ENCODE measurements around the gene SPATA7. TPM values are rescaled to one million over a fixed set of nuclear protein-coding genes. Genes with fewer than 3 reads are reported as not detected.

The SPATA7 gene
- total RNA-seq, 1 experiment from 2014 or later, result 11.0 TPM

GRCh38 chr14:88420187-88420586, 34.7 kb downstream of the SPATA7 start:
- DNase-seq (ENCODE audit: low read depth), result no peak

GRCh38 chr14:88421286-88421685, 35.8 kb downstream of the SPATA7 start:
- DNase-seq (ENCODE audit: low read depth), result no peak

- no peak for DNase-seq (ENCODE audit: low read depth)
Observed at GRCh38 chr14:88422047-88422446, 36.6 kb downstream of the SPATA7 start.

- peak; percentile 67 for DNase-seq (ENCODE audit: low read depth)
Observed at GRCh38 chr14:88422919-88423650, 37.6 kb downstream of the SPATA7 start.

GRCh38 chr14:88424573-88424972, 39.1 kb downstream of the SPATA7 start:
- no peak for DNase-seq (ENCODE audit: low read depth)

- peak; percentile 1 for DNase-seq (ENCODE audit: low read depth)
Observed at GRCh38 chr14:88426271-88426670, 40.8 kb downstream of the SPATA7 start.

- DNase-seq (ENCODE audit: low read depth), result no peak
Observed at GRCh38 chr14:88430976-88431375, 45.5 kb downstream of the SPATA7 start.

GRCh38 chr14:88437658-88438057, 52.2 kb downstream of the SPATA7 start:
- no peak for DNase-seq (ENCODE audit: low read depth)

- DNase-seq (ENCODE audit: low read depth), result no peak
Observed at GRCh38 chr14:88439088-88439487, 53.6 kb downstream of the SPATA7 start.

- DNase-seq (ENCODE audit: low read depth), result no peak
Observed at GRCh38 chr14:88452231-88452630, 66.8 kb downstream of the SPATA7 start.

GRCh38 chr14:88454886-88455285, 69.4 kb downstream of the SPATA7 start:
- no peak for DNase-seq (ENCODE audit: low read depth)

- no peak for DNase-seq (ENCODE audit: low read depth)
Observed at GRCh38 chr14:88463318-88463717, 77.9 kb downstream of the SPATA7 start.

- DNase-seq (ENCODE audit: low read depth), result peak; percentile 59
Observed at GRCh38 chr14:88468406-88468805, 82.9 kb downstream of the SPATA7 start.

- peak; percentile 97 for DNase-seq (ENCODE audit: low read depth)
Observed at GRCh38 chr14:88470542-88471440, 85.3 kb downstream of the SPATA7 start.

GRCh38 chr14:88473791-88474190, 88.3 kb downstream of the SPATA7 start:
- no peak for DNase-seq (ENCODE audit: low read depth)

- peak; percentile 37 for DNase-seq (ENCODE audit: low read depth)
Observed at GRCh38 chr14:88476214-88476774, 90.8 kb downstream of the SPATA7 start.

GRCh38 chr14:88476825-88477224, 91.4 kb downstream of the SPATA7 start:
- DNase-seq (ENCODE audit: low read depth), result no peak

- no peak for DNase-seq (ENCODE audit: low read depth)
Observed at GRCh38 chr14:88477513-88478250, 92.2 kb downstream of the SPATA7 start.

- no peak for DNase-seq (ENCODE audit: low read depth)
Observed at GRCh38 chr14:88478931-88479330, 93.5 kb downstream of the SPATA7 start.

GRCh38 chr14:88479574-88479987, 94.1 kb downstream of the SPATA7 start:
- DNase-seq (ENCODE audit: low read depth), result no peak

GRCh38 chr14:88481059-88481458, 95.6 kb downstream of the SPATA7 start:
- DNase-seq (ENCODE audit: low read depth), result no peak

GRCh38 chr14:88481794-88482193, 96.3 kb downstream of the SPATA7 start:
- DNase-seq (ENCODE audit: low read depth), result no peak

Data from LHCN-M2 (cell line).